AG04450 (cell line): ENCODE data around the gene LMF2. TPM values are rescaled to one million over a fixed set of nuclear protein-coding genes. Genes with fewer than 3 reads are reported as not detected.

ENCODE experiments used
- CTCF ChIA-PET: fragments of 300-600, 350-600 bp; formaldehyde crosslinking; extraction: SDS; loops from one replicate; lab custom pipeline; 2022; ENCODE audit warnings: antibody characterized with exemption, inconsistent platforms; lab: Charles Lee
- POLR2A ChIA-PET: fragments of 350-600 bp; formaldehyde crosslinking; extraction: SDS; loops from one replicate; lab custom pipeline; 2021; ENCODE audit warnings: antibody characterized with exemption, inconsistent platforms; lab: Yijun Ruan, JAX
- DNase-seq: peaks from one replicate; pipeline ENCODE4 v3.0.0-alpha.2; 2011; ENCODE audit warnings: low read depth, low spot score
- H3K27ac ChIP-seq: one replicate; pipeline ENCODE4 v1.5.1; 2012; ENCODE audit warnings: low read depth, low read length, control low read depth
- H3K27me3 ChIP-seq: one replicate; pipeline ENCODE4 v1.6.0; 2012; ENCODE audit warnings: low read length; ENCODE audit not compliant: control insufficient read depth, insufficient read depth
- H3K4me3 ChIP-seq: 2 replicates; pipeline ENCODE4 v1.5.1; 2011; ENCODE audit warnings: mild to moderate bottlenecking, low read depth, low read length, control low read depth
- H3K9me3 ChIP-seq: 2 replicates; pipeline ENCODE4 v1.5.1; 2012; ENCODE audit warnings: low read length; ENCODE audit not compliant: control insufficient read depth, insufficient read depth
- CTCF ChIP-seq: IDR thresholded peaks from 2 replicates; pipeline ENCODE4 v1.5.1; 2011; ENCODE audit warnings: low read depth, low read length, control low read depth, inconsistent platforms
- polyA plus RNA-seq: library from polyadenylated mRNA; depleted of rRNA; stranded (reverse); fragments of >200 nt; gene quantifications from 2 replicates; pipeline ENCODE4 v1.2.3, GENCODE V29; 2011

LMF2 gene
- polyA plus RNA-seq, 1 experiment: 25.7 TPM

- DNase-seq: peak; percentile 20
- POLR2A ChIA-PET: interaction anchor here (0.5 to 0.7 kb wide), 2 partner anchors 100 to 157 kb away, joined by 4 to 6 read pairs; no protein-coding TSS in a partner anchor
- Histone ChIP-seq H3K27ac (peak overlapping the region; percentile 75), H3K27me3 (no peaks in the 10 kb centered on the region), H3K9me3 (no peaks in the 10 kb centered on the region; the same call in 1 of the 2 replicates), H3K4me3 (peak overlapping the region; percentile 69)
- CTCF ChIA-PET: interaction anchor here (1.0 kb wide), 1 partner anchor 24 kb away, joined by 3 read pairs; no protein-coding TSS in a partner anchor
- no peak for TF ChIP-seq CTCF
Measured at GRCh38 chr22:50473855-50474671, 33.4 kb downstream of the LMF2 start.

GRCh38 chr22:50473088-50473487 lies 34.4 kb downstream of the LMF2 start:
- no peak for DNase-seq
- ChIA-PET POLR2A (interaction anchor here (0.6 kb wide), 1 partner anchor 126 kb away, joined by 8 read pairs; no protein-coding TSS in a partner anchor), CTCF (interaction anchor here (1.0 kb wide), 1 partner anchor 23 kb away, joined by 3 read pairs; no protein-coding TSS in a partner anchor)
- peak; percentile 28; the same call in 1 of the 2 replicates for TF ChIP-seq CTCF
- H3K4me3 ChIP-seq: peak overlapping the region; percentile 69
- H3K9me3 ChIP-seq: no peaks in the 10 kb centered on the region; the same call in 1 of the 2 replicates
- no peaks in the 10 kb centered on the region for H3K27me3 ChIP-seq
- H3K27ac ChIP-seq: no peak overlapping the region

- Histone ChIP-seq H3K27me3 (no peaks in the 10 kb centered on the region), H3K27ac (no peak overlapping the region), H3K9me3 (no peaks in the 10 kb centered on the region; the same call in 1 of the 2 replicates), H3K4me3 (no peak overlapping the region)
- POLR2A ChIA-PET: no interaction called here
- CTCF ChIA-PET: no interaction called here
- DNase-seq: no peak
- TF ChIP-seq CTCF: no peak
Measured at GRCh38 chr22:50471962-50472361, 35.5 kb downstream of the LMF2 start.

- Histone ChIP-seq H3K27ac (no peak overlapping the region), H3K4me3 (no peak overlapping the region), H3K27me3 (no peaks in the 10 kb centered on the region), H3K9me3 (no peaks in the 10 kb centered on the region; the same call in 1 of the 2 replicates)
- DNase-seq: no peak
- CTCF ChIA-PET: interaction anchor here (1.7 kb wide), 1 partner anchor 54 kb away, joined by 4 read pairs; the partner anchor contains the start of gene SCO2
- no peak for TF ChIP-seq CTCF
- POLR2A ChIA-PET: no interaction called here
Measured at GRCh38 chr22:50471197-50471847, 36.2 kb downstream of the LMF2 start.
